Fibroblast of skin of back (primary cell): ENCODE data around the gene DCHS2.
A peak's percentile ranks its signal among the peaks of the same experiment; 100 is the strongest.
"Not testable (repeated sequence)": the region's sequence is repeated elsewhere in the genome, so short reads cannot be mapped to it uniquely, and the experiment has no call there.

Experiments used
- DNase-seq: peaks from one replicate; pipeline ENCODE4 v3.0.0-alpha.2; 2013

The DCHS2 gene

DNA sequence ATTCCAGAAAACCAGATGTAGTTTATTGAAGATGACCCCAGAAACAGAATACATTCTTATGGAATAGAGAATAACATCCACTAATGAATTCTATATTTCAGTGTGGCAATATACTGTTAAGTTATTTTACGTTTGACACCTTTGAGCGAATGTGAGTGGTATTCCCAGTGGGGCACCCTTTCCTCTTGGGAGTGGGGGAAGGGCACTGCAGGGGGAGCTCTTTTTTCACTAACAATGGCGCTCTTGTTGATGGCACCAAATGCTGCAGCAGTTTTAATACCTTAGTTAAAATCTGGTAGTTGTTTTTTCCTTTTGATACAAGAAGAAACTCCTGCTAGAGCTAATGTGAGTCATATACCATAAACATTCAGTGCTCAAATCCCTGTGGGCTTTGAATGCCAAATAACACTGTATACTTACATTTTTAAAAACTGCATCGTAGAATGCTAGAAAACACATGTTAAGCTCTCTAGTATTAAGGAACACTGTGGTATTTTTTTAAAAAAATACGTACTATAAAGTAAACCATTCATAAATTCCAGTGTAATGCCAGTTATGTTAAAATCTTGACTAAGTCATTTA lies 178.5 kb downstream of the DCHS2 start:
- DNase-seq = peak; percentile 39

DNA sequence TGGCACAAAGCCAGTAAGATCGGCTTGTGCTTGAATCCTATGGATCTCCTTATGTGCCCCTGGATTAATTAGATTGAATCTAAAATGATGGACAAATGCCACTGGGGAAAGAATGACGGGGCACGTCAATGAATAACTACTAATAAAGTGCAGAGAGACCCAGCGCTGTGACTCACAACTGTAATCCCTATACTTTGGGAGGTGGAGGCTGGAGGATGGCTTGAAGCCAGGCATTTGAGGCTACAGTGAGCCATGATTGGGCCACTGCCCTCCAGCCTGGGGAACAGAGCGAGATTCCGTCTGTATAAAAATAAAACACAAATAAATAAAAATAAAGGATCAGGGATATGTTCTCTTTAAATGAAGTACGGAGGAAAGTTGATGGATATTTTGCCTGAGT lies 179.4 kb downstream of the DCHS2 start:
- no peak for DNase-seq

DNA sequence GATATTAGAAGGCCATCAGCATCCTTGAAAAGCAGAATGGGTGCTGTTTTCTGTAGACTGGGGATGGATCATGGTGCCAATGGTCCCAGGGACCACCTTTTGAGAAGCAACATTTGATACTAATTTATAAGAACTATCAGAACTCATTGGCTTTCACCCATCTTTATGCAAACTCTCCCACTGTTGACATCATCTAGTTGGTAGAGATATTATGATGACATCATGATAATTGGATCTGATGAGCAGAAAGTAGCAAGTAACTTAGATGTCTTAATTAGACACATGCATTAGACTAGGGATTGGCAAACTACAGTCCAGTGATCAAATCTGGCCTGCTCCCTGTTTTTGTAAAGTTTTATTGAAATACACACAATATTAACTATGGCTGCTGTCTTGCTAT lies 181.0 kb downstream of the DCHS2 start:
- no peak for DNase-seq

DNA sequence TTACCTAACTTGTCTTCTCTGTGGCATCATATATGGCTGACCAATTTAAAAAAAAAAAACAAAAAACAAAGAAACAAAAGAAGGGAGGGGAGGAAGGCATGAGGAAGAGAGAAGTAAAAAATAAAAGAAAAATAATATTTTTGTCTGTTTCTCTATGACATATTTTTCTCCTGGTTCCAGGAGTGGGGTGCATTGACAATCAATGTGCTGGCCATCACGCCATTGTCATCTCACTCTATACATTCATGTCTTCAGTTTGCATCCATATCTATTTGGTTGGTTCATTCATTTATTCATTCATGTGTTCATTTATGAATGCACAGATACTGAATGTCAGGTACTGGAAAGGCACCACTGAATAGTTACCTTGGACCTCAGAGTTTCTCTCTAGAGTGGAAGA lies 183.4 kb downstream of the DCHS2 start:
- no peak for DNase-seq

DNA sequence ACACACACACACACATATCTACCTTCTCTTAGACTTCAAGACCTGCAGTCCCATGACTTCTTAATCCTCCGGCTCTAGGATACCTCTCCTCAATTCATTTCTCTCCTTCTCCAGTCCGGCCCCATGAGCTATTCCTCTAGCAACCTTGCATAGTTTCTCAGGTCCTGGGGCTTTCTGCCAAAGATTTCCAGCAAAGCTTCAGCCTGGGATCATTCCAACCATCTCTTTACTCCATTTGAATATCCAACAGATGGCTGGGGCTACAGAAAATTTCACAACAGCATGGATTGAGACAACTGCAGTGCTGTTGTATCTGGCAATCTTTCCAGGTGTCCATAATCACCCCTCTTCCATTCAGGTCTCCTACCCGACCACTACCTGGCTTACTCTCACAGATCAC lies 184.1 kb downstream of the DCHS2 start:
- DNase-seq = no peak

DNA sequence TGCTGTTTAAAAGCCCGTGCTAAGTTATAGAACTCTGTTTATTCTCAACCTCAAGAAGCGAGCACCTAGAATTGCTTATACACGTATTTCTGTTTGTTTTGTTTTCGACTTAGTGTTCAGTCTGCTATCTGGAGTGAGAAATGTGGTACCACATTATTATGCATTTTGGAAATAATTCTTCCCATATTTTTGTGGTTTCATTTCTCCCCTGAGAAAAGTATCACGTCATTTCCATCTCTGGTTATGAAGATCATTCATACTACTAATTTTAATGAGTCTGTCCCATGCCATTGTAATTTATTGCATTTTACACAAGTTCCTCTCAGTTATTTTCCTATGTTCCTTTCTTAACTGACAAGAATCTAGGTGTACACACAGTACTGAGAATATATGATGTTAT lies 186.0 kb downstream of the DCHS2 start:
- peak; percentile 44 for DNase-seq

DNA sequence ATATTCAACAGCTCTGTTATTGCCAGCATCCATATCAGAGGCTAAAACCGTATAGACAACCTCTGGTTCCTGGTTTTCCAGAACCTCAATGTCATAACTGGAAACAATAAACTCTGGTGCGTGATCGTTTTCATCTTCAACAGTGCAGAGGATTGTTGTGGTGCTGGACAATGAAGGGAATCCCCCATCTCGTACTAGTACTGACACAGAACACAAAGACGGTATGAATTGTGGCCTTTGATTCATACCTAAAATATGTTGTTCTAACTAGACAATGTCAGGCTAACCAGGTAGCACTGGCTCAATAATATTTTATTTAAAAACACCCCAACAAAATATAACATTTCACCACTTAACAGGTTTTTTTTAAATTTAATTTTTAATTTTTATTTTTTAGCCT lies 186.9 kb downstream of the DCHS2 start:
- DNase-seq = no peak

DNA sequence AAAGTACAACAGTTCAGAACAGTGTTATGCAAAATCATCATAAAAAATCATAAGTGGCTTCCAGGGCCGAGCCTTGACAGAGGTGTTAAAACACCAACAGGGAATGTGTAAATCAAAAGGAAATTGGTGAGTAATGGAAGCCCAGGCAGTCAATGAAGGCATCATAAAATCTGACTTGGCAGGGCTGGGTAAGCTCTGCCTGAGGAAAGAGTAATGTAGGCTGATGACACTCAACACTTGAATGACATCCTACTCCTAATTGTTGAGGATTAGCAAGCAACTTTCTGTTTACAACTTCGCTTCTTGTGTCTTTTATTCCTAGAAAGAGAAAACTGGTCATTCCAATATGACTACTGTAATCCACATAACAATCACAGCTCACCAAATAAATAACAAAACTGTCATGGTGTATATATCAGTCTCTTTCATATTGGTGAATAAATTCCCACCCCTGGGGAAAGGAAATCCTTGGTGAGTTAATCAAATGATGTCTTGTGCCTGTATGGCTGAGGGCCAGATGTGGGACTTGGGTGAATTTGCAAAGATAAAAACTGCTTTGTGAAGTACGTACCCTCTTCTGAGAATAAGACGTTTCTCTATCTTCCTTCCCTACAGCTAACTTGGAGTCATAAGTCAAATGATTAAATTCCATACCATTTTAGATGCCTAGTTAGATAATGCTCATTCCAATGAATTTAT lies 196.8 kb downstream of the DCHS2 start:
- no peak for DNase-seq

DNA sequence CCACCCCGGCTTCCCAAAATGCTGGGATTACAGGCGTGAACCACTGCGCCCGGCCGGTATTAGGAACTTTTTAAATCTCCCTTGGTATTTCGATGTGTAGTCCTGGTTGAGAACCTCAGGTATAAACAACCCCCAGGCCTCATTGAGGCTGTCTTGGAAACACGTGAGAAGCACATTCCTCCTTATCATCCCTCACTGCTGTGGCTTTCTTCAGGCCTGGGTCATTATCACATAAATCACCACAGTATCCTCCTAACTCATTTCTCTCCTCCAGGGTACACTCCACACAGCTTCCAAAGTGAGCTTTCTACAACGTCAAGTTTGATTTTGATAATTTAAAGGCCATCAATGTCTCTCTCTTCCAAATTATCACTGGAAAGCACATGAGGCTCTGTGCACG lies 198.2 kb downstream of the DCHS2 start:
- no peak for DNase-seq

DNA sequence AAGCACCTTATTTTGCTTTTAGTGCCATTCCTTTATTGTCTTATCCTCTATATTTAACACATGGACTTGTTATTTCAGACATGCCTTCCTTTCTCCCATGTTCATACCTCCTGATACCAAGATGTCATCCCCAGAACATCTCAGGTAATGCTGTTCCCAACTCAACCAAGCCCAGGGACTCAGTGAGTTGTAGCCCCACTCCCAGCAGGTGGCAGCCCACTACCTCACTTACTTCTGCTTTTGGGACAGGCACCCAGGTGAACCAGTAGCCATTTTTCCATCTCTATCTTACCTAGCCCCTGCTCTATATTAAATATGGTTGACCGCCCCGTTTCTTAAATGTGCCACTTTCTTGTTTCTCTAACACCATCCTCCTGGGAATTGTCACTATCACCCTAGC lies 199.0 kb downstream of the DCHS2 start:
- no peak for DNase-seq

DNA sequence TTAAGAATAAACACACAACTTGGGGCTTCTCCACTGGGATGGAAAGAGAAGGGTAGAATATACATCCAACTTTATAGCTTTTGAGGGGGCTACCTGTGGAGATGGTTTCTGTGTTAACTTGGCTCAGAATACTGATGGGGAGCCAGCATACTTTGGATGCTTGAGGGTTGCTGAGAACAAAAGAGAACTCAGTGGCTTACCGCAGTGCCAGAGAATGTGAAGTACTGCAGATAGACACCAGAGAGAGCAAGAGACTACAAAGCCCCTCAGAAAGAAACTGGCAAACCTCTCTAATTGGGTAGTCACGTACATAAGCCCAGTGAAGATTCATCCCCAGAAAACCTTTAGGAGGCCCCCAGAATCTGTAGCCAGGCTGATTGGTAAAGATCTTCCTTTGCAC lies 214.4 kb downstream of the DCHS2 start:
- DNase-seq = no peak

DNA sequence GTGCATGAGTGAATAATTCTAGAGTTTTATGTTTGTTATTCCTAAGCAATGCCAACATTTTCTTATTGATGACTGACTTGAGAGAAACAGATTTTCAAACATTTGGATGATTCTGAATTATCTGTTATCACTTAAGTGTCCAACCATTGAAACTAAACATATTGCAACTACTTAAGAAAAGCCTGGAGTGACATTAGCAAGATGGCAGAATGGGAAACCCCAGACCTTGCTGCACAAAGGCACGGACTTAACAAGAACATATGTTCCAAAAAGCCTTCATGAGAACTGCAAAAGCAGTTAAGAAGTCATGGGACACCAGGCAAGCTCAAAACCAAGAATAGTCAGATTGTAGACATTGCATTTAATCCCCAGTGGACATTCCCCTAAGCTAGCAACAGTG lies 215.1 kb downstream of the DCHS2 start:
- no peak for DNase-seq

DNA sequence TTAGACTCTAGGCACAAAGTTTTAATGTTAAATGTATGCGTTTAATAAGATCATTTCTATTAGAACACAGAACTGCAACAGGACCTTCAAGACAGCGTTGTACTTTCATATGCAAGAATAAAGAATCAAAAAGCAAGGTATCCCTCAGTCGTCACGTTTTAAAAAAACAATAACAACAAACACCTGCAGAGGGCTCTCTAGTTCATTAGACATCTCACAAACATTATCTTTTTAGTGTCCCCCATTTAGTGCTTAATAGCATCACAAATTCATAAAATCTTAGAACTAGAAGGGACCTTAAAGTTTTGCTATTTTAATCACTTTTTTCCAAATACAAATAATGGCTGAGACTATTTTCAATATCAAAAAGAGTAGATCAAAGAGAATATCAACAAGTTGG lies 236.6 kb downstream of the DCHS2 start:
- DNase-seq = no peak

DNA sequence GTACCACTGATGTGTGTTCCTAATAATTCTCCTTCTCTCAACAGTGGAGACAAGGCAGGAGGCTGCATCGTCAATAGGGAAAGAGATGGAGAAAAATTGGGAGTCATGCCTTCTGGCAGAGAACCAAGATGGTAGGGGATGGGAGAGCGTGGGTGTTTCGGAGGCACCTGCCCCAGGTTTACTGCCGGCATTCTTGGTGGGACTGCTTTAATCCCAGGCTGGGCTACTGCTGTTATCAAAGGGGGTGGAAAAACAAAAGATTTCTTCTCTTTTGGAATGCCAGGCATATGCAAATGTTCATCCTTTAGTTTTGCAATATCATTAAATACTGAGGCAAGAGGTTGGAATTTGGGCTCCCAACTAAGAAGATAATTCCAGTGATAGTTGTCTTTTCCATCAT lies 257.0 kb downstream of the DCHS2 start:
- no peak for DNase-seq

DNA sequence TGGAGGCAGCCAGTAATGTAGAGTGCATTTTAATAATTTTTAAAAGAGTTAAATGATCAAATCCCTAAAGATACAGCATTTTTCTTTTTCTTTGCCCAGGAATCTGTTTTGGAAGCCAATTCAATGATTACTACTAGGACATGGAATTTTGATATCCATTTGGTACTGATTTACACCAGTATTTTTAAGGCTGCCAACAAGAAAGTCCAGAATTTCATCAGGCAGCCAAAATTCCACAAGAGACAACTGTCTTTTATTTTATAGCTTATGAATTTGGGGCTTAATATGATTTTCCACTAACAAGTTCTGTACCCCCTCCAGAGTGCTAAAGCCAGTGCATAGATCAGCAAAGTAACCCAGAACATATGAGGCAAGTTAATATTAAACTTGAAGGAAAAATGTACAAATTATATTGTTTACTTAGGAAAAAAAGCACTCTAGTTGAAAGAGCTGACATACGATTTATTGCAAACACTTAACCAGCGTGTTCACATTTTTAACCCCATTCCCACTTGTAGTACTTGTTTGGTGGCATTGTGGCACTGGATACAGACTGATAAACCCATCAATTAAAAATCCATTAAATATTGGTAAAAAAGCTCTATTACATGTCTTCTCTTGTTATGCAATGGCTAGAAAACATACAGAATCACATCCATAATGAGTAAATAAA lies 259.7 kb downstream of the DCHS2 start:
- DNase-seq = no peak

DNA sequence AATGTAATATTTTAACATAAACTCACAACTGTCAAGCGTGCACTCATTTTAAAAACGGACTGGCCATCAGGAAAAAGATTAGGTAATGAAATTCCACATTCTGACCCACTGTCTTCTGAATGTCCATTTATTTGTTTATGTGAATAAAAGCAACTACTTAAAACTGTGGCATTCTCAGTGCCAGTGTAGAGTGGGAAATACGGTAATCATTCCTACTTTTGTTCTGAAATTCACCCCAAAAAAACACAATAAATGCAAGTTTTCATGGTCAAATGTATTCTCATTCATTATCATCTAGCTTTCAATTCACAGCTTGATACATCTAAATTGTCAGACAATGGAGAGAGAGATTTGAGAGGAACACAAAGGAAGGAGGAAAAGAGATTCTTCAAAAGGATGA lies 260.9 kb downstream of the DCHS2 start:
- no peak for DNase-seq

DNA sequence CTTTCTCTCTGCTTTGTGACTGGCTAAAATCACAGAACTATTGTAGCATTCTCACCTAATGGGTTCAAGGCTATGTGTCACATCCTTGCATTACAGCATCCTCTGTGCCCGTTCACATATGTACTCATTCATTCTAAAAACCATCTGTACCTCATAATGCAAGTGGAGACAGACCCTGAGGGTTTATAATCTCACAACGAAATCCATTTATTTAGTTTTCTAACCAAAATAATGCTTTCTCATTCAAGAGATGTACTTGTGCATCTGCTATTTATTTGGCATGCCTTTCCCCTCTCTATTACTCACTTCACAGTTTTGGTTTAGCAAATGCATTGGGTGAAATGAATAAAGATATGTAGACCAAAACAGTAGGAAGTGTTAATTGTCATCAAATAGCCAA lies 261.5 kb downstream of the DCHS2 start:
- no peak for DNase-seq

DNA sequence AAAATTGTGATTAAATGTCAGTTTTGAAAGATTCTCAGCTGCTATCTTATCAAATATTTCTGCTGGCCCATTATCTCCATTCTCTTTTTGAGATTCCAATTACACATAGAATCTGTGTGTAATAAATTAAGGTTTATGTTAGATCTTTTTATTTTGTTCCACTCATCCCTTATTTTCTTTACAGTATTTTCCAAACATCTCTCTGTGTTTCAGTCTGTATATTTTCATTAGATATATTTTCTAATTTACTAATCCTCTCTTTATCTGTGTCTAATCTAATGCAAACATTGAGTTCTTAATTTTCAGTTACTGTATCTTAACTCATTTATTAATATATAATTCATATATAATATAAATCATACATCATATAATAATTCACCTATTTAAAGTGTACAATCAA lies 268.7 kb downstream of the DCHS2 start:
- no peak for DNase-seq

DNA sequence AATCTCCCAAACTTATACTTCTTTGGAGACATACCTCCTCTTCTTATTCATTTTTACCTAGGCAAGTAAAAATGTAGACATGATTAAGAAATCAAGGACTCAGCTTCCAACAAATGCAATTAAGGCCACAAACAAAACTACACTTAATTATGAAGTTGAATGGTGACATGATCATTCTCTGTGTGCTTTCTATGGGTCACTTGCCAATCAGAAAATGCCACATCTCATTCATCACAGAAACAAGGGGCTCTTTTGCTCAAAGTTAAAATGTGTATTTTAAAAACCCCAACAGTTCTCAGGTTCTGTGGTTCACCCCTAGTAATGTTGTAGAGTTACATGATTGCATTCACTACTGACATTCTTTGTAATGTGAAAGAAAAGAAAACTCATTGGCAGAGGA lies 273.5 kb downstream of the DCHS2 start:
- DNase-seq = no peak

DNA sequence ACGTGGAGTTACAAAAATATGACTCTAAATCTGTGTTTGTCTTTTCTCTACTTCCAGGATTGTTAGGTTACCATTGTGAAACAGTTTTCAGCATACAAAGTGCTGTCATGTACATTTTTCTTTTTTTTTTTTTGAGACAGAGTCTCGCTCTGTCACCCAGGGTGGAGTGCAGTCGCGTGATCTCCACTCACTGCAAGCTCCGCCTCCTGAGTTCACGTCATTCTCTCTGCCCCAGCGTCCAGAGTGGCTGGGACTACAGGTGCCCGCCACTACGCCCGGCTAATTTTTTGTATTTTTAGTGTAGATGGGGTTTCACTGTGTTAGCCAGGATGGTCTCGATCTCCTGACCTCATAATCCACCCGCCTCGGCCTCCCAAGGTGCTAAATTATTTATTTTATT lies 274.2 kb downstream of the DCHS2 start:
- DNase-seq = not testable (repeated sequence)

DNA sequence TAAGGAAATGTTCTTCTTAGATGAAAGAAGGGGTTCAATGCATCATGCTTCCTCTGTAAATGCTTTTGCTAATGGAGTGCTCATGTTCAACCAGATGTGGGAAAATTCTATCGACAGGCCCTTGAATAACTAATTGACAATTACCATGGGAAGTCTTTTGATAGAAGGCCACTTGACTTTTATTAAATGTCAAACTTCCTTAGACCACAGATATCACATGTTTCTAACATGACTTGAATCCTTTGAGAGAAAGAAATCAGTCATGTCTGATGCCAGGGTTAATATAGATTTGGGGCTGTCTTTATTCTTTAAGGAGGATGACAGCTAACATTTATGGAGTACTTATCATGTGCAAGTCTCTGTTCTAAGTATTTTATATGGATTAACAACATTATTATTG lies 280.1 kb downstream of the DCHS2 start:
- no peak for DNase-seq

DNA sequence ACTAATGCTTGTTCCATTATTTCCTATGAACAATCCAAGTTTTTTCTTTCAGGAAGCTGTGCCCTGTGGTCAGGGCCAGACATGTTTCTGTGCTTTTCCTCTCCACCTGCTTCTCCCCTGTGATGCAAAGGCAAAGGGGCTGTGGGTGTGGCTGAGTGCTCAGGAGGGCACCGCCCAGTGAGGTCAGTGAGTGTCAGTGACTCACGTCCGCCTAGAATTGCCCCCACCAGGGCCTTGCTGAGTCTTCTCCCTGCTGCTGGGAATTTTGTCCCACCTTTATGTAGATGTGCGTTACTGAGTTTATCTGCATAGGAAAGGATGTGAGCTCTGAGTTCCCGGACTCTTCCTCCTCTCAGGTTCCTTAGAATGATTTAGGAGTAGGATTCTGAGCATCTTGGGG lies 283.2 kb downstream of the DCHS2 start:
- peak; percentile 0 for DNase-seq

DNA sequence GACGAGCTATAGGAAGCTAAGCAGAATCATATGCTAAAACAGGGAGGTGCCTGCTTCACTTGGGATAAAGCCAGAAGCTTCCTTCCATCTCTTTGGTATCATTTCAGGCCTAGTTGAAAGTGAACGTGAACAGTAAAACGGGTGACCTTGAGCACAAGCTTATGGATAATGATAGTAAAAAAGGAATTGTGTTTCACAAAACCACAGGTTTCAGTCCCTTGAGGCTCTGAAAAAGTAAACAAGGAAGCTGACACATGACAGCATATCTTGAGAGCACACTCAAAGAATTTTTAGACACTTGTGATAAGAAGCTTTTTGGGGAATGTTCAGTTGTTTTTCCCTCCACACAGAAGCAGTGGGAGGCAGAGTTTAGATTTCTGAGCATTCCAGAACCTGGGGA lies 286.1 kb downstream of the DCHS2 start:
- DNase-seq = peak; percentile 48

DNA sequence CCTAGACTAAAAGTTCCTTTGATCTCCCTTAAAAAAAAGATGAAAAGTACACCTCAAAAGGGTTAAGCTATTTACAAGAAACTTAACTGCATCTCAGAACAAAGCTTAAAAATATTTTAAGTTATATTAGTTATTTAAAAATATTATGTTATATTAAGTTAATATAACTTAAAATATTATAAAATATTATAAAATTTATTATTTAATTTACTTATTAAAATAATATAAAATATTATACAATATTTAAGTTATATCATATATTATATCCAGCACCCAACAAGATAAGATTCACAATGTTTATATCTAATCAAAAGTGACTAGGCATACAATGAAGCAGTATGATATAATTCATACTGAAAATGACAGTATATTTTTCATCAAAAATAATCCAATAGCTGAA lies 296.9 kb downstream of the DCHS2 start:
- DNase-seq = no peak
